Hematopoietic multipotent progenitor cell (in vitro differentiated cells): ENCODE data around the gene CEACAM19. TPM values are rescaled to one million over a fixed set of nuclear protein-coding genes. Genes with fewer than 3 reads are reported as not detected.
"Not testable (repeated sequence)": the region's sequence is repeated elsewhere in the genome, so short reads cannot be mapped to it uniquely, and the experiment has no call there.

ENCODE experiments used
- DNase-seq, 3 donors: peaks; one replicate each; pipeline ENCODE4 v3.0.0-alpha.2; 2011 to 2015; ENCODE audit warnings: low read depth in 2 of 3, low spot score in 2 of 3
- total RNA-seq: library from RNA; depleted of rRNA; stranded (reverse); fragments of >200 nt; gene quantifications from one replicate; pipeline ENCODE4 v1.2.3, GENCODE V29; 2012

The CEACAM19 gene
- total RNA-seq, 1 donor, result 1.6 TPM

GRCh38 chr19:44696939-44697669, 25.8 kb downstream of the CEACAM19 start:
- DNase-seq, result peak in 2 of 3 donors; percentile 22 to 24

- DNase-seq, result no peak
These were observed 26.4 kb downstream of the CEACAM19 start for GRCh38 chr19:44697670-44698034.

GRCh38 chr19:44698492-44699201, 27.4 kb downstream of the CEACAM19 start, which contains the start of gene CEACAM16:
Gene CEACAM16 (plus strand): TSS chr19:44699151. CDS start chr19:44701457, 2,306 bp downstream.
- no peak for DNase-seq

GRCh38 chr19:44700547-44700946, 29.3 kb downstream of the CEACAM19 start:
- DNase-seq, result no peak

- DNase-seq, result no peak
These were observed 29.9 kb downstream of the CEACAM19 start for GRCh38 chr19:44701228-44701627.

GRCh38 chr19:44702551-44703176, 31.4 kb downstream of the CEACAM19 start:
- DNase-seq, result no peak

- no peak for DNase-seq
These were observed 32.2 kb downstream of the CEACAM19 start for GRCh38 chr19:44703336-44704078.

- DNase-seq, result no peak
These were observed 33.7 kb downstream of the CEACAM19 start for GRCh38 chr19:44704982-44705381.

GRCh38 chr19:44705502-44706010, 34.3 kb downstream of the CEACAM19 start:
- no peak for DNase-seq

- DNase-seq, result no peak
These were observed 35.4 kb downstream of the CEACAM19 start for GRCh38 chr19:44706506-44707236.

GRCh38 chr19:44707794-44708193, 36.5 kb downstream of the CEACAM19 start:
- no peak for DNase-seq

- no peak for DNase-seq
These were observed 37.7 kb downstream of the CEACAM19 start for GRCh38 chr19:44708940-44709339.

GRCh38 chr19:44709434-44710266, 38.4 kb downstream of the CEACAM19 start:
- not testable (repeated sequence) for DNase-seq

GRCh38 chr19:44710483-44710882, 39.2 kb downstream of the CEACAM19 start:
- no peak for DNase-seq

GRCh38 chr19:44712864-44713515, 41.7 kb downstream of the CEACAM19 start:
- DNase-seq, result peak in 1 of 3 donors; percentile 18

GRCh38 chr19:44714597-44715169, 43.4 kb downstream of the CEACAM19 start:
- no peak for DNase-seq

GRCh38 chr19:44717603-44718002, 46.3 kb downstream of the CEACAM19 start:
- DNase-seq, result no peak
